KMS-11 (cell line): ENCODE measurements around the gene TEKT3.

Experiments used
- H2AFZ ChIP-seq: fragments of 200-600 bp; sonication (generic); 2 replicates; pipeline ENCODE4 v1.6.1; 2016; ENCODE audit warnings: antibody characterized with exemption, mixed run types, low read depth
- H3K27ac ChIP-seq: fragments of 200-600 bp; sonication (generic); 2 replicates; pipeline ENCODE4 v1.6.1; 2016; ENCODE audit warnings: mild to moderate bottlenecking, mixed run types
- H3K27me3 ChIP-seq: fragments of 200-600 bp; sonication (generic); 2 replicates; pipeline ENCODE4 v1.6.1; 2017; ENCODE audit warnings: mild to moderate bottlenecking, low read depth, mixed run types, moderate library complexity; ENCODE audit not compliant: insufficient read depth
- H3K36me3 ChIP-seq: fragments of 200-600 bp; sonication (generic); 2 replicates; pipeline ENCODE4 v1.6.1; 2017; ENCODE audit warnings: mild to moderate bottlenecking, mixed run types; ENCODE audit not compliant: insufficient read depth
- H3K4me1 ChIP-seq: fragments of 200-600 bp; sonication (generic); 2 replicates; pipeline ENCODE4 v1.6.1; 2016; ENCODE audit warnings: mild to moderate bottlenecking, low read depth, mixed run types; ENCODE audit not compliant: poor library complexity, severe bottlenecking
- H3K4me2 ChIP-seq: fragments of 200-600 bp; sonication (generic); 2 replicates; pipeline ENCODE4 v1.7.0; 2016; ENCODE audit warnings: mild to moderate bottlenecking, mixed run types
- H3K4me3 ChIP-seq: fragments of 200-600 bp; sonication (generic); IDR thresholded peaks from 2 replicates; pipeline ENCODE4 v1.6.1; 2017; ENCODE audit warnings: low read depth, low read length, mixed read lengths; ENCODE audit not compliant: insufficient read depth
- H3K79me2 ChIP-seq: fragments of 200-600 bp; sonication (generic); 2 replicates; pipeline ENCODE4 v1.6.1; 2016; ENCODE audit warnings: low read depth, mixed run types; ENCODE audit not compliant: insufficient read depth
- H3K9ac ChIP-seq: fragments of 200-600 bp; sonication (generic); 2 replicates; pipeline ENCODE4 v1.6.1; 2016; ENCODE audit warnings: mild to moderate bottlenecking, mixed run types
- H4K20me1 ChIP-seq: fragments of 200-600 bp; sonication (generic); 2 replicates; pipeline ENCODE4 v1.6.1; 2016; ENCODE audit warnings: mild to moderate bottlenecking, mixed run types; ENCODE audit not compliant: insufficient read depth
- CTCF ChIP-seq: fragments of 200-600 bp; sonication (generic); conservative IDR thresholded peaks from 2 replicates; pipeline ENCODE4 v1.6.1; 2017; ENCODE audit warnings: low read depth, mild to moderate bottlenecking, antibody characterized with exemption, low read length, moderate library complexity, mixed read lengths

TEKT3 gene

GRCh38 chr17:15257796-15258512 is 83.4 kb downstream of the TEKT3 start:
- H3K27me3 ChIP-seq, result no peaks in the 10 kb centered on the region
- no peaks in the 10 kb centered on the region for H3K4me1 ChIP-seq

GRCh38 chr17:15257258-15257788 is 84.1 kb downstream of the TEKT3 start:
- H3K79me2 ChIP-seq, result no peaks in the 10 kb centered on the region
- no peak overlapping the region for H3K27ac ChIP-seq
- no peaks in the 10 kb centered on the region for H4K20me1 ChIP-seq
- H2AFZ ChIP-seq, result peak overlapping the region; percentile 18; the same call in 1 of the 2 replicates
- no peak overlapping the region for H3K4me3 ChIP-seq
- peak; percentile 54 for TF ChIP-seq CTCF
- no peaks in the 10 kb centered on the region for H3K4me1 ChIP-seq
- H3K27me3 ChIP-seq, result no peaks in the 10 kb centered on the region
- no peak overlapping the region for H3K4me2 ChIP-seq
- no peak overlapping the region for H3K9ac ChIP-seq
- no peaks in the 10 kb centered on the region for H3K36me3 ChIP-seq

More at GRCh38 chr17:15257796-15258512, 83.4 kb downstream of the TEKT3 start:
- H2AFZ ChIP-seq, result no peak overlapping the region
- no peak overlapping the region for H3K9ac ChIP-seq
- no peaks in the 10 kb centered on the region for H3K36me3 ChIP-seq
- no peak overlapping the region for H3K4me2 ChIP-seq
- no peak overlapping the region for H3K27ac ChIP-seq
- no peaks in the 10 kb centered on the region for H4K20me1 ChIP-seq
- no peak for TF ChIP-seq CTCF
- no peak overlapping the region for H3K4me3 ChIP-seq
- H3K79me2 ChIP-seq, result no peaks in the 10 kb centered on the region

- no peaks in the 10 kb centered on the region for H3K36me3 ChIP-seq
- no peaks in the 10 kb centered on the region for H3K27me3 ChIP-seq
- no peak overlapping the region for H3K4me3 ChIP-seq
Measured at GRCh38 chr17:15256689-15257088, 84.7 kb downstream of the TEKT3 start.

GRCh38 chr17:15255713-15256454 is 85.5 kb downstream of the TEKT3 start:
- Histone ChIP-seq H3K4me3 (no peak overlapping the region), H3K36me3 (no peaks in the 10 kb centered on the region), H3K79me2 (no peaks in the 10 kb centered on the region), H4K20me1 (no peaks in the 10 kb centered on the region), H3K4me2 (no peak overlapping the region), H2AFZ (no peak overlapping the region), H3K27ac (no peak overlapping the region), H3K9ac (no peak overlapping the region), H3K27me3 (no peaks in the 10 kb centered on the region), H3K4me1 (no peaks in the 10 kb centered on the region)
- no peak for TF ChIP-seq CTCF

More at GRCh38 chr17:15256689-15257088, 84.7 kb downstream of the TEKT3 start:
- no peak overlapping the region for H3K27ac ChIP-seq
- no peak overlapping the region for H3K4me2 ChIP-seq
- no peak overlapping the region for H2AFZ ChIP-seq
- H3K4me1 ChIP-seq, result no peaks in the 10 kb centered on the region
- no peaks in the 10 kb centered on the region for H4K20me1 ChIP-seq
- no peak overlapping the region for H3K9ac ChIP-seq
- TF ChIP-seq CTCF, result no peak
- H3K79me2 ChIP-seq, result no peaks in the 10 kb centered on the region
